ENCODE measurements around the gene GSE1. TPM values are rescaled to one million over a fixed set of nuclear protein-coding genes. Genes with fewer than 3 reads are reported as not detected.

GSE1 gene
- total RNA-seq, 1 donor from 2014 or later, result 12.9 TPM

GRCh38 chr16:85627526-85628264 is 14.6 kb downstream of the GSE1 start:
- H3K4me3 ChIP-seq (ENCODE audit: low read depth, low read length), result no peak overlapping the region
- no peak for TF ChIP-seq CTCF (IDR thresholded peaks at IDR 0.05; ENCODE audit: insufficient read depth, low read length, severe bottlenecking)
- no peak for FAIRE-seq

DNA sequence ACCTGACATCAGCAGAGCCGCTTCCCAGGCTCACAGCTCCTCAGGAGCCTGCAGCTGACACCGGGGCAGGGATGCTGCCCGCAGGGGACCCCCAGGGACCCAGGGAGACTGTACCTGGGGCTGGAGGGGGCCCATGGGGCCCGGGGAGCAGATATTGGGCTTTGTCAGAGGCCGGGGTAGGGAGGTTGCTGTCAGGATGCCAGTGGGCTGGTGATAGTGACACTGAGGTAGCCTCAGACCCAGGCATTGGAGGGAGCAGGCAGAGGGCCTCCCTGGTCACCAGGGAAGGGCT is 15.1 kb downstream of the GSE1 start:
- no peak for DNase-seq (ENCODE audit: low read depth)
- H3K4me3 ChIP-seq (ENCODE audit: low read depth, low read length), result no peak overlapping the region
- FAIRE-seq, result no peak
- H3K27me3 ChIP-seq (ENCODE audit: control insufficient read depth, insufficient read depth, low read length), result no peaks in the 10 kb centered on the region
- TF ChIP-seq CTCF (IDR thresholded peaks at IDR 0.05; ENCODE audit: insufficient read depth, low read length, severe bottlenecking), result no peak
- peaks cover 17% of the 10 kb centered on the region for H3K36me3 ChIP-seq (ENCODE audit: control insufficient read depth, insufficient read depth, low read length)

More at GRCh38 chr16:85627526-85628264, 14.6 kb downstream of the GSE1 start:
- H3K27me3 ChIP-seq (ENCODE audit: control insufficient read depth, insufficient read depth, low read length), result no peaks in the 10 kb centered on the region
- peaks cover 18% of the 10 kb centered on the region for H3K36me3 ChIP-seq (ENCODE audit: control insufficient read depth, insufficient read depth, low read length)
- DNase-seq (ENCODE audit: low read depth), result no peak

DNA sequence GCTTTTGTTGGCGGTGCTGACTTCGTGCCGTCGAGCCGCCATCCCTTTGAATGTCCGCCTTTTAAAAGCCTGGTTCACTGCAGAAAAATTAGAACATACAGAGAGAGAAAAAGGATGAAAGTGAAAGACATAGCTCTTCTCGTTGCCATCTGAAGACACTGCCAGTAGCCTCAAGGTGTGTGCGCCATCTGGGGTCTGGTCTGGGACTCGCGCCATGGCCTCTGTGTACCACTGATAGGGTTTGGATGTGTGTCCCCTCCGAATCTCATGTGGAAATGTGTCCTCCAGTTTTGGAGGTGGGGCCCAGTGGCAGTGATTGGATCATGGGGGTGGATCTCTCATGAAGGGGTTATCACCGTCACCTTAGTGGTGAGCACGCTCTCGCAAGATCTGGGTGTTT is 15.5 kb downstream of the GSE1 start:
- no peak overlapping the region for H3K4me3 ChIP-seq (ENCODE audit: low read depth, low read length)
- H3K27me3 ChIP-seq (ENCODE audit: control insufficient read depth, insufficient read depth, low read length), result no peaks in the 10 kb centered on the region
- FAIRE-seq (no peak), DNase-seq (ENCODE audit: low read depth) (no peak)
- peaks cover 16% of the 10 kb centered on the region for H3K36me3 ChIP-seq (ENCODE audit: control insufficient read depth, insufficient read depth, low read length)
- TF ChIP-seq CTCF (IDR thresholded peaks at IDR 0.05; ENCODE audit: insufficient read depth, low read length, severe bottlenecking), result no peak

- no peak for TF ChIP-seq CTCF (IDR thresholded peaks at IDR 0.05; ENCODE audit: insufficient read depth, low read length, severe bottlenecking)
- Histone ChIP-seq H3K4me3 (ENCODE audit: low read depth, low read length) (no peak overlapping the region), H3K27me3 (ENCODE audit: control insufficient read depth, insufficient read depth, low read length) (no peaks in the 10 kb centered on the region), H3K36me3 (ENCODE audit: control insufficient read depth, insufficient read depth, low read length) (peaks cover 15% of the 10 kb centered on the region)
- FAIRE-seq, result no peak
- DNase-seq (ENCODE audit: low read depth), result no peak
Observed at GRCh38 chr16:85629326-85629725, 16.2 kb downstream of the GSE1 start.

DNA sequence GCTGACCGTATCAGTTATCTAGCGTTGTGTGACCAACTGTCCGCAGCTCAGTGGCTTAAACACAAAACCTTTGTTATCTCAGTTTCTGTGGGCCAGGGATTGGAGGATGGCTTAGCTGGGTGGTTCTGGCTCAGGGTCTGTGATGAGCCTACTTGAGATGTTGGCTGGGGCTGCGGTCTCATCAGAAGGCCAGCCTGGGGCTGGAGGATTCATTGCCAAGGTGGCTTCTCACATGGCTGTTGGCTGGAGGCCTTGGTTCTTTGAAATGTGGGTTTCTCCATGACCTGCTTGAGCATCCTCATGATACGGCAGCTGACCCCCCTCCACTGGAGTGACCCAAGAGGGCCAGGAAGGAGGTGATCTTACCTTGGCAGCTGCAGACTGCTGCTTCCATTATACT is 16.7 kb downstream of the GSE1 start:
- no peaks in the 10 kb centered on the region for H3K27me3 ChIP-seq (ENCODE audit: control insufficient read depth, insufficient read depth, low read length)
- DNase-seq (ENCODE audit: low read depth) (no peak), FAIRE-seq (peak; percentile 18)
- no peak for TF ChIP-seq CTCF (IDR thresholded peaks at IDR 0.05; ENCODE audit: insufficient read depth, low read length, severe bottlenecking)
- peaks cover 12% of the 10 kb centered on the region for H3K36me3 ChIP-seq (ENCODE audit: control insufficient read depth, insufficient read depth, low read length)
- H3K4me3 ChIP-seq (ENCODE audit: low read depth, low read length), result no peak overlapping the region

DNA sequence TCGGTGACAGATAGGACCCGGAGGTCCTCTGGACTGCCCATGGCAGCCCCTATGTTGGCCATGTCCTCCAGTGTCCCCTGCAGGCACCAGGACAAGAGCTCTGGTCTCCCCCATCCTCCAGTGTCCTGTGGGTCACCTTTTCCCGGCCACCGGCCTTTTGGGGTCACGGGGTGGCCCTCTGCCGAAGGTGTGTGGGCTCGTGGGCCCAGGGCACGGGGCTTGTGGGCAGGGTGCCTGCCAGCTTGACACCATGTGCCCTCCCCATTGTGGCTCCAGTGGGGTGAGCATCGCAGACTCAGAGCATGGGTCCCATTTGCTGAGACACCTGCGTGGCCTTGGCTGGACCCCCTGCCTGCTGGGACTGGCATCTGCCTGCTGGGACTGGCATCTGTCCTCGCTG is 18.1 kb downstream of the GSE1 start:
- DNase-seq (ENCODE audit: low read depth) (no peak), FAIRE-seq (no peak)
- Histone ChIP-seq H3K27me3 (ENCODE audit: control insufficient read depth, insufficient read depth, low read length) (no peaks in the 10 kb centered on the region), H3K36me3 (ENCODE audit: control insufficient read depth, insufficient read depth, low read length) (peaks cover 10% of the 10 kb centered on the region), H3K4me3 (ENCODE audit: low read depth, low read length) (no peak overlapping the region)
- TF ChIP-seq CTCF (IDR thresholded peaks at IDR 0.05; ENCODE audit: insufficient read depth, low read length, severe bottlenecking), result no peak
